Right renal cortex interstitium (tissue), 3 donors: Measurements from ENCODE around the gene NKRF. TPM values are rescaled to one million over a fixed set of nuclear protein-coding genes. Genes with fewer than 3 reads are reported as not detected.

ENCODE experiments used
- DNase-seq, 3 donors: peaks; one replicate each; pipeline ENCODE4 v3.0.0-alpha.2; 2013; ENCODE audit warnings: low read depth in 3 of 3, low spot score in 2 of 3
- polyA plus RNA-seq, 3 donors: library from polyadenylated mRNA; unstranded; fragments of 120-200 nt; gene quantifications; one replicate each; pipeline ENCODE4 v1.2.1, GENCODE V29; 2013; ENCODE audit not compliant: insufficient read length in 3 of 3

Gene NKRF
- polyA plus RNA-seq, 3 donors, result 15.6 to 17.5 (median 16.1) TPM

GRCh38 chrX:119617517-119618164, 11.4 kb upstream of the NKRF start:
- no peak for DNase-seq

DNA sequence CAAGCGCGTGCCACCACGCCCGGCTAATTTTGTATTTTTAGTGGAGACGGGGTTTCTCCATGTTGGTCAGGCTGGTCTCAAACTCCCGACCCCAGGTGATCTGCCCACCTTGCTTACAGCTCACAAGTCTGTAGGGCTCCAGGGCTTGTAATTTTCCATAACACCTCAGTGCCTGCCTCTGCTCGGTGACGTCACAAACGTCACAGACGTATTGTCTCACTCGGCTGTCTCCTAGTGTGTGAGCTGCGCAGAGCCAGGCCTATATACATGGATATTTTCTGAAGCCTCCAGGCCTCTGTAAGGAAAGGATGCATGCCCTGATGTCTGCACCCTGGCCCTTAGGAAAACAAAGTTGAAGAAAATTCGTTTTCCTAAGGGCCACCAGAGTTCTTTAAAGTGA, 8.6 kb upstream of the NKRF start:
- no peak for DNase-seq

DNA sequence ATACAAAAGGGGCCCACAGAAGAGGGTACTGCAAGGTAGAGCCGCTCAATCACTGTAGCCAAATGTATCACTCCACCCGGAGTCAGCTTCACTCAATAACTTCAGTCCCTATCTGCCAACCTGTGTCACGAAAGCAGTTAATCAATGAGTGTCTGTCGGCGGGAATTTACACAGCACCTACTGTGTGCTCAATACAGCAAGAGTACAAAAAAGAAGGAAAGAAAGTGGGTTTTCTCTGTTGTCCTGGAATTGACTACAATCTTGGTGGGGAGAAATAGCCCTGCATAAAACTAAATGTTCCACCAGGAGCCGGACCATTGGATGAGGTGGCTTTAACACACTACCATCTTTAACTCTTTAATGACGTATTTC, 780 bp upstream of the NKRF start:
- DNase-seq, result no peak

DNA sequence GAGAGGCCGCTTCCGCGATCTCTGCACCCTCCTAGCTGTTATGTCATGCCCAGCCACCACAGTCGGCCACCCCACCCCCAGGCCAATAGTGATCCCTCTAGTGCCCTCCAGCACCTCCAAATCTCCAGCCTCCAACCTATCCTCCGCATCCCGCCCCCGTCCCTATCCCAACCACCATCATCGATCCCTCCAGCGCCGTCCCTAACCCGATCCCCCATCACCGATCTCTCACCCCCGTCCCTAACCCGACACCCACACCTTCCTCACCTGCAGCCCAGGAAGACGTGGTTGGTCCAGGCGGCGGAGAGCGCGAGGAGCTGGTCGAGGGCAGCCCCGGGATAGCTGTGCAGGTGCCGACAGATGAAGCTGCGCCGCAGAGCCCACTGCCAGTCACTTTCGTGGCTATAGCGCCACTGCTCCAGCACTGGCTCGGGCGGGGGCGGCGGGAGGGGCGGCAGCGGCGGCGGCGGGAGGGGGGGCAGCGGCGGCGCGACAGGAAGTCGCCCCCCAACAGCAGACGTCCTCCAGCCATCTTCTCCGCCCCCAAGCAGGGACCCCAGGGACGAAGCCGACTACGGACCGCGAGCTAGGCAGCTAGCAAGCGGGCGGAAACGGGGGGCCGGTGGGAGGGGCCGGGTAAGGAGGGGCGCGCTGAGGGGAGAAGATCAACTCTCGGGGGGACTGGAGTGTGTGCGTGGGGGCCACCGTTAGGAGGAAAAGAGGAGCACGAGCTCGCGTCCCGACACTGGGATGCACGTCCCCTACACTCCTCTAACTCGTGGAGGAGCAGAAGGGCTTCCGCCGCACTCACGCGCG, 552 bp downstream of the NKRF start:
- no peak for DNase-seq

DNA sequence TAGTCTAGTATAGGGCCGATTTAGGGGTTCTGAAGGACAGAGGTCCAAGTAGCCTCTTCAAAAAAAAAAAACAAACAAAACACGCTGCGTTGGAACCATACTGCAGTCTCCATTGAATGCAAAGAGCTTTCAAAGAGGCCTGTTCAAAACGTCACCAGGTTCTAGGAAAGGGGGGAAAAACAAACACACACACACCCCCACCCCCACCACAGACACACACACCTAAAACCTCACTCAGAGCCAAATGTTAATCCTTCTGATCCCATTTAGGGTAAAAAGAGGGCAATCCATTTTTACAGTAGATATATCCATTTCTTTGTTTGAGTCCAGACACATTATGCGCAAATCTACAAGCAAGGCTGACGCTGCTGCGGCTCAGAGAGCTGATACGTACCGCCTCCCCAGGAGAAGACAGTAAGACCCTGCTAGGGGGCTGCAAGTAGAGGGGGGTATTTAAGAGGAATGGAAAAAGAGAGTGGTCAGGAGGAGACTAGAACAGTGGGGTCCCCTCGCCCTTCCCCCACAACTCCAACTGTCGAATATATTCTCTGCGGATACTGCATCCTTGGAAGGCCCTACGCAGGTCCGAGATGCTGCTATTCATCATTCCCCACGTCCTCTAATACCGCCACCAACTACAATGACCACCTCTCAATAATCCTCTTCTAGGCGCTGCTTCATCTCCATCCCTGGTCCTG, 1.3 kb downstream of the NKRF start:
- no peak for DNase-seq

DNA sequence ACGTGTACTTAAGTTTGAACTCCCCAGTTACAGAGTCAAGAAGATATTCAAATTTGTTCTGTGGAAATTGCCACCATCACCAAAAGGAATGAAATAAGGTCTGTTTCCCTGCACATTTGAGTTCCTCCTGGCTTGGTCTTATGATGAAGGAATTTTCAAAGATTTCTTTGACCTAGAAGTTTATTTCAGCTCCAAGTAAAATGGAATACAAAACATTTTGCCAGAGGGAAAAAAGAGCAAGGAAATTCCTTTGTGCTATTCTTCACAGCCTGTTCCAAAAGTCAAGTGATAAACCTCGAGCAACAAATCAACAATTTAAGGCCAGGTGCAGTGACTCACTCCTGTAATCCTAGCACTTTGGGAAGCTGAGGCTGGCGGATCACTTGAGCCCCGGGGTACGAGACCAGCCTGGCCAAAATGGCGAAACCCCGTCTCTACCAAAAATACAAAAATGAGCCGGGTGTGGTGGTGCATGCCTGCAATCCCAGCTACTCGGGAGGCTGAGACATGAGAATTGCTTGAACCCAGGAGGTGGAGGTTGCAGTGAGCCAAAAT, 3.4 kb downstream of the NKRF start:
- no peak for DNase-seq

DNA sequence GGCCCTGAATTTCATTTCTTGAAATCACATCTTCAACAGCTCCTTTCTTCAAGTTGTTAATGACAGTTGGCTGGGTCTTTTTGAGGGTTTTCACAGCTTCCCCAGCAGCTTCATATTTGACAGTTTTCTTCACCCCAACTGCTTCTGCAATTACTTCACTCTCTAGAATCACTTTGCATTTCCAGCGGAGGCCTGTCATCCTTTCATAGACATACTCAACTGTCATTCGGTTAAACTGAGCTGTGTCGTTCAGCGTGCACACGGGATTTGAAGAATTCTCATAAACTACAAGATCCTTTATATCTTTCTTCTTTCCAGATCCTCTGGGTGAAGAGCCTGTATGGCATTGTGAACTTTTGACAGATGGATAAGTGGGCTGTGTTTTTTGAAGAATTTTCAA, 16.4 kb downstream of the NKRF start:
- DNase-seq, result no peak

GRCh38 chrX:119583431-119584059, 22.7 kb downstream of the NKRF start:
- no peak for DNase-seq

- DNase-seq, result no peak
Measured at GRCh38 chrX:119579414-119579813, 26.8 kb downstream of the NKRF start.

GRCh38 chrX:119574394-119575266, 31.6 kb downstream of the NKRF start, which contains the start of gene UBE2A:
TSS of gene UBE2A (plus strand) at chrX:119574563. CDS start at chrX:119574712, 149 bp downstream.
- peak; percentile 2 to 74 (median 72) for DNase-seq

- peak in 1 of 3 donors; percentile 50 for DNase-seq
Measured at GRCh38 chrX:119573840-119574393, 32.3 kb downstream of the NKRF start.

GRCh38 chrX:119573222-119573621, 33.0 kb downstream of the NKRF start:
- no peak for DNase-seq

DNA sequence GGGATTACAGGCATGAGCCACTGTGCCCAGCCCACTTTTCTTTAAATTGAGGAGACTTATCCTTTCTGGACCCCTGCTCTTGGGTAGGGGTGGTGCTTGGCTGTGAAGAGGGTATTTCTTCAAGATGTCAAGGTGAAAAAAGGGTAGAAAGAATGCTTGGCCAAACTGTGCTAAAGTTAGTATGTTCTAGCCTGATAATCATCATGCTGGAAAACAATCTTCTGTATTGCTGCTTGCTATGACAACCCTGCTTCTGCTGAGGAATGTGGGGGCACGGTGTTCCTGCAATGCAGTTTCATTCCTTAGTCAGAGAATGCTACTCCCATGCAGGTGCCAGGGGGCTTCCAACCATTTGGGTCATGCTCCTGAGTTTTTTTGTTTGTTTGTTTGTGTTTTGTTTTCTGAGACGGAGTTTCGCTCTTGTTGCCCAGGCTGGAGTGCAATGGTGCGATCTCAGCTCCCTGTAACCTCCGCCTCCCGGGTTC, 35.8 kb downstream of the NKRF start:
- DNase-seq, result no peak

DNA sequence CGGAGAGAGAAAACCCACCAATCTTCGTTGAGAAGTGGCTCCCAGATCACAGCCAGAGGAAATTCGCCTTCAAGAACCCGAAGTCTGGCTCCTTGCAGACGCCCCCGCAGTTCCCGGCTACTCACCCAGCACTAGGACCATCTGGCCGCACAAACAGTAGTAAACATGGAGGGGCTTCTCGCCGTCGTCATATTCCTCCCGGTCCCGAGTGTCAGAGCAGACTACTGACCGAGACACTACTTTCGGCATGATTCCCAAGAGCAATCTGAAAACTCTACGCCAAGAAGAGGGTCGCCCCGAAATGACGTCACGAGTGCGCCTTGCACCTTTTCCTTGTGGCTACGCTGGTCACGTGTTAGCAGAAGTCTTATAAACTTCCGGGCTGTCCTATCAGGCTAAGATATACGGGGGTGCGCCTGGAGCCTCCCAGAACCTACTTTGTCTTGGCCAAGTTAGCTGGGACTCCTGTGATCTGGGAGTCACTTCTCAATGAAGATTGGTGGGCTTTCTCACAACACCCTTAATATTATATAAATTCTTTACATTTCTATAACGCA, 41.0 kb downstream of the NKRF start, which contains the start of gene STEEP1:
TSS of gene STEEP1 (minus strand) at position 303 of the 557 bp plus-strand sequence. CDS start at position 249, 54 bp downstream.
- peak; percentile 68 to 88 (median 68) for DNase-seq

DNA sequence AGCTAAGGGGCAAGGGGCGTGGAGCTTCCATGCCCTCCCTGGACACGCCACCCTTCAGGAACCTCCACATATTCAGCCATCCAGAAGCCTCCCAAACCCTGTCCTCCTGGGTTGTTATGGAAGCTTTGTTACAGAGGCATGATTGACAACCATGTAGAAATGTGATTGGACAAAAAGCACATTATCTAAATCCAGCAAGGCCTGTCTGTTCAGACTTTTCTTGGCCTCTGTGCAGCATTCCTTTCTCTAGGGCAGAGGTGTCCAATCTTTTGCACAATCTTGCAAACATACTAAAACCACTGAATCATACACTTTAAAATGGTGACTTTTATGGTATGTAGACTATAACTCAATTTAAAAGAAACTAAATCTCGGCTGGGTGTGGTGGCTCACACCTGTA, 53.7 kb downstream of the NKRF start:
- no peak for DNase-seq

- DNase-seq, result no peak
Measured at GRCh38 chrX:119549327-119550016, 56.8 kb downstream of the NKRF start.

- no peak for DNase-seq
Measured at GRCh38 chrX:119541188-119541587, 65.0 kb downstream of the NKRF start.

DNA sequence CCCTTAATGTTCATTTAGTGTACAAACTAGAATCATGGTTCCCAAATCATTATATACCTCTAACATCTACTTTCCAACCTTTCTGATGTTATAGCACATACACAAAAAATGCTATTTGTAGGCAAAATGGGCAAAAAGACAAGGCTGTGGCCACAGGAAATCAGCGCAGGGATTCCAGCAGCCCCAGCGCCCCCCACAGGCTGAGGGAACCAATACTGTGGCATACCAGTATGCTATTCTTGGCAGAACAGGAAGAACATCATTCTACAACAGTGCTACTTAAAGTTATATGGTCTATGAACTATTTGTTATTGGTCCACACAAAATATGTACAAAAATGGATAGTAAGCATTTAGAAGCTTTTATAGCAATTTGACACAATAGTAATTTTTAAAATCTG, 66.4 kb downstream of the NKRF start:
- DNase-seq, result no peak
